Amygdala (tissue), 56 donors: ENCODE measurements around the gene PCDHGA11.
"Not testable (repeated sequence)": the region's sequence is repeated elsewhere in the genome, so short reads cannot be mapped to it uniquely, and the experiment has no call there.

Experiments
- DNase-seq, 56 donors: peaks; one replicate each; lab custom pipeline; 2025; lab: John Stamatoyannopoulos, UW

The PCDHGA11 gene

GRCh38 chr5:141420855-141421488 lies at the start of gene PCDHGA11:
Gene PCDHGA11, plus strand, starts transcription at chr5:141421051. Its CDS starts 177 bp downstream, at chr5:141421228.
- no peak for DNase-seq

- DNase-seq = no peak
These were observed 49.0 kb upstream of the PCDHGA11 start for GRCh38 chr5:141371572-141372475.

GRCh38 chr5:141373673-141374317 lies 47.1 kb upstream of the PCDHGA11 start, which contains the start of gene PCDHGA6:
Gene PCDHGA6, plus strand, starts transcription at chr5:141373891. Its CDS starts 193 bp downstream, at chr5:141374084.
- DNase-seq = no peak

GRCh38 chr5:141374627-141375026 lies 46.2 kb upstream of the PCDHGA11 start:
- no peak for DNase-seq

GRCh38 chr5:141375444-141376155 lies 45.3 kb upstream of the PCDHGA11 start:
- DNase-seq = not testable (repeated sequence)

- no peak for DNase-seq
These were observed 38.2 kb upstream of the PCDHGA11 start, which contains the start of gene PCDHGA7 for GRCh38 chr5:141382469-141383294. Gene PCDHGA7, plus strand, starts transcription at chr5:141382742. Its CDS starts 158 bp downstream, at chr5:141382900.

- no peak for DNase-seq
These were observed 37.5 kb upstream of the PCDHGA11 start for GRCh38 chr5:141383345-141383744.

- no peak for DNase-seq
These were observed 36.2 kb upstream of the PCDHGA11 start for GRCh38 chr5:141384471-141385267.

- DNase-seq = not testable (repeated sequence)
These were observed 33.1 kb upstream of the PCDHGA11 start, which contains the start of gene PCDHGB4 for GRCh38 chr5:141387557-141388311. Gene PCDHGB4, plus strand, starts transcription at chr5:141387698. Its CDS starts 187 bp downstream, at chr5:141387885.

GRCh38 chr5:141388661-141389060 lies 32.2 kb upstream of the PCDHGA11 start:
- no peak for DNase-seq

GRCh38 chr5:141389153-141390042 lies 31.5 kb upstream of the PCDHGA11 start:
- peak in 1 of 56 donors; percentile 12 for DNase-seq

- DNase-seq = no peak
These were observed 28.2 kb upstream of the PCDHGA11 start, which contains the start of gene PCDHGA8 for GRCh38 chr5:141392429-141393198. Gene PCDHGA8, plus strand, starts transcription at chr5:141392633. Its CDS starts 181 bp downstream, at chr5:141392814.

GRCh38 chr5:141393267-141393666 lies 27.6 kb upstream of the PCDHGA11 start:
- no peak for DNase-seq

- not testable (repeated sequence) for DNase-seq
These were observed 26.3 kb upstream of the PCDHGA11 start for GRCh38 chr5:141394401-141395187.
